Natural killer cell treated with Interleukin-12 subunit alpha and Interleukin-12 subunit beta and Interleukin-15 and Interleukin-18, amount 100 ng/mL, for 72 hours (primary cell): ENCODE data around the gene TMEM54. TPM values are rescaled to one million over a fixed set of nuclear protein-coding genes. Genes with fewer than 3 reads are reported as not detected.
"Not testable (repeated sequence)": the region's sequence is repeated elsewhere in the genome, so short reads cannot be mapped to it uniquely, and the experiment has no call there.

Source experiments
- ATAC-seq, 2 donors: fragments of 150-1000 bp; cut with Tn5 transposase in 1 of 2; sonication (Bioruptor Pico), chemical (Tn5 transposase) in 1 of 2; 2 replicates each; pipeline ENCODE4 v1.10.0; 2021
- DNase-seq: peaks from one replicate; pipeline ENCODE4 v3.0.0; 2022; ENCODE audit warnings: low spot score
- H3K27ac Mint-ChIP-seq, 2 donors: 1 replicate in 1 of 2; 2 replicates in 1 of 2; pipeline ENCODE4 v1.8.0; 2022; ENCODE audit warnings: mixed read lengths in 2 of 2, mild to moderate bottlenecking in 1 of 2, moderate library complexity in 1 of 2
- H3K27me3 Mint-ChIP-seq, 2 donors: 1 replicate in 1 of 2; 2 replicates in 1 of 2; pipeline ENCODE4 v1.8.0; 2022; ENCODE audit warnings: mixed read lengths in 2 of 2
- H3K36me3 Mint-ChIP-seq: one replicate; pipeline ENCODE4 v1.8.0; 2022; ENCODE audit warnings: mixed read lengths
- H3K4me1 Mint-ChIP-seq, 2 donors: 1 replicate in 1 of 2; 2 replicates in 1 of 2; pipeline ENCODE4 v1.8.0; 2022; ENCODE audit warnings: low read depth in 2 of 2, mixed read lengths in 2 of 2, mild to moderate bottlenecking in 1 of 2
- H3K4me3 Mint-ChIP-seq: one replicate; pipeline ENCODE4 v1.8.0; 2022; ENCODE audit warnings: mixed read lengths
- H3K9me3 Mint-ChIP-seq: 2 replicates; pipeline ENCODE4 v1.8.0; 2022; ENCODE audit warnings: mixed read lengths
- total RNA-seq, 2 donors: library from RNA; stranded (reverse); gene quantifications; one replicate each; pipeline ENCODE4 v1.2.3, GENCODE V29; 2022

The TMEM54 gene
- total RNA-seq, 2 donors from 2014 or later, result 2.5 to 5.9 TPM

GRCh38 chr1:32906654-32907053 lies 5.5 kb upstream of the TMEM54 start:
- H3K27ac Mint-ChIP-seq, result no peak overlapping the region
- peaks cover 0 to 1% of the 10 kb centered on the region in 2 donors for H3K4me1 Mint-ChIP-seq
- no peaks in the 10 kb centered on the region for H3K9me3 Mint-ChIP-seq
- ATAC-seq, result no peak
- no peak for DNase-seq
- H3K27me3 Mint-ChIP-seq, result peaks cover 15 to 18% of the 10 kb centered on the region in 2 donors
- H3K36me3 Mint-ChIP-seq, result no peaks in the 10 kb centered on the region
- H3K4me3 Mint-ChIP-seq, result no peak overlapping the region

GRCh38 chr1:32905588-32905987 lies 4.4 kb upstream of the TMEM54 start:
- H3K27me3 Mint-ChIP-seq, result peaks cover 19 to 20% of the 10 kb centered on the region in 2 donors
- not testable (repeated sequence) for H3K4me3 Mint-ChIP-seq, DNase-seq, H3K4me1 Mint-ChIP-seq, H3K27ac Mint-ChIP-seq, H3K36me3 Mint-ChIP-seq, H3K9me3 Mint-ChIP-seq, ATAC-seq

- H3K4me3 Mint-ChIP-seq, result no peak overlapping the region
- H3K36me3 Mint-ChIP-seq, result no peaks in the 10 kb centered on the region
- ATAC-seq (no peak), DNase-seq (no peak)
- H3K4me1 Mint-ChIP-seq, result peaks cover 0 to 5% of the 10 kb centered on the region in 2 donors
- H3K27ac Mint-ChIP-seq, result no peak overlapping the region
- no peaks in the 10 kb centered on the region for H3K9me3 Mint-ChIP-seq
- peaks cover 14 to 19% of the 10 kb centered on the region in 2 donors for H3K27me3 Mint-ChIP-seq
These were observed 3.6 kb upstream of the TMEM54 start for GRCh38 chr1:32904797-32905196.

GRCh38 chr1:32903991-32904785 lies 3.0 kb upstream of the TMEM54 start:
- no peak overlapping the region for H3K4me3 Mint-ChIP-seq
- H3K27ac Mint-ChIP-seq, result no peak overlapping the region
- H3K4me1 Mint-ChIP-seq, result peaks cover 0 to 5% of the 10 kb centered on the region in 2 donors
- H3K9me3 Mint-ChIP-seq, result no peaks in the 10 kb centered on the region
- no peak for ATAC-seq
- no peak for DNase-seq
- no peaks in the 10 kb centered on the region for H3K36me3 Mint-ChIP-seq
- peaks cover 13 to 19% of the 10 kb centered on the region in 2 donors for H3K27me3 Mint-ChIP-seq

GRCh38 chr1:32902535-32902920 lies 1.3 kb upstream of the TMEM54 start:
- peaks cover 0 to 5% of the 10 kb centered on the region in 2 donors for H3K4me1 Mint-ChIP-seq
- ATAC-seq (no peak), DNase-seq (no peak)
- H3K27me3 Mint-ChIP-seq, result peaks cover 13 to 24% of the 10 kb centered on the region in 2 donors
- peak overlapping the region; percentile 72 for H3K4me3 Mint-ChIP-seq
- H3K27ac Mint-ChIP-seq, result no peak overlapping the region
- no peaks in the 10 kb centered on the region for H3K36me3 Mint-ChIP-seq
- no peaks in the 10 kb centered on the region for H3K9me3 Mint-ChIP-seq

DNA sequence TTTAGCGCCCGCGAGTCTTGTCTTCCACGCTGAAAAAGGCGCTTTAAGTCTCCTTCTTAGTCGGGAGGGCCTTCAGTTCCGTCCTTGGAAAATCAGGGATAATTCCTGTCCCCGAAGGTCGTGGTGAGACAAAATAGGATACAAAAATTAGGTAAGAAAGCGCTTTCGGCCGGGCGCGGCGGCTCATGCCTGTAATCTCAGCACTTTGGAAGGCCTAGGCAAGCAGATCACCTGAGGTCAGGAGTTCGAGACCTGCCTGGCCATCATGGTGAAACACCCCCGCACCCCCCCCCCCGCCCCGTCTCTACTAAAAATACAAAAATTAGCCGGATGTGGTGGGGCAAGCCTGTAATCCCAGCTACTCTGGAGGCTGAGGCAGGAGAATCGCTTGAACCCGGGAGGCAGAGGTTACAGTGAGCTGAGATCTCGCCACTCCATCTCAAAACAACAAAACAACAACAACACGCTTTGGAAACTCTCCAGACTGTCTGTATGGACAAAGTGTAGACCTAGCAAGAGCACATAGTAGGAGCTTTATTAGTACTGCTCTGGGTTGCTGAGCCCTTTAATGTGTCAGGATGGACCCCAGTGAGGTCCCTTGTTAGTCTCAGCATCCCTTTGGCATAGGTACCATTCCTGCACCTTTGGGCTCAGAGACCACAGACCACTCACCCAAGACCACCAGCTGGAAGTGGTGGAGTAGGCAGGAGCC lies 790 bp upstream of the TMEM54 start:
- ATAC-seq (no peak), DNase-seq (no peak)
- Mint-ChIP-seq H3K4me1 (peaks cover 0 to 5% of the 10 kb centered on the region in 2 donors), H3K27ac (no peak overlapping the region), H3K4me3 (peak overlapping the region; percentile 72), H3K36me3 (no peaks in the 10 kb centered on the region), H3K27me3 (peaks cover 13 to 25% of the 10 kb centered on the region in 2 donors), H3K9me3 (no peaks in the 10 kb centered on the region)

DNA sequence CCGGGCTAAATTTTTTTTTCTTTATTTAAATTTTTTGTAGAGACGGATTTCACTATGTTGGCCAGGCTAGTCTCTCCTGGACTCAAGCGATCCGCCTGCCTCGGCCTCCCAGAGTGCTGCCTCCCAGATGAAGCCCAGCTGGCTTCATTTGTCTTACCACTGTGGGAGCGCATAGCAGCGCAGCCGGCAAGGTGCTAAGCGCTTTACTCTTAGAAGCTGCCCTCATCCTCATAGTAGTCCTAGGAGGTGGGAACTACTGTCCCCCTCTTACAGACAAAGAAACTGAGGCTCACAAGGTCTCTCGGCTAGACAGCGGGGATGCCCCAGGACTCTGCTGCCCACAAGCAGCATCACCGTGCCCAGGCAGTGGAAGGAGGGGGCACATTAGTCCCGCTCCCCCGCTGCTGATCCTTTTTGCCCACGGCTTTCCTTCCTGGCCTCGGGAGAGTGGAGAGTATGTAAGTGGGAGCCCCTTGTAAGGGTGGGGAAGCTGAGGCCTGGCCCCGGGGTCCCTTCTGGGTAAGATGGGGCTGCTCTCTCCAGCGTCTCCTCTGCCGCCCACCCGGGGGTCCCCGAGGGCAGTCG lies 726 bp downstream of the TMEM54 start:
- ATAC-seq, result no peak
- H3K27me3 Mint-ChIP-seq, result peaks cover 20 to 29% of the 10 kb centered on the region in 2 donors

DNA sequence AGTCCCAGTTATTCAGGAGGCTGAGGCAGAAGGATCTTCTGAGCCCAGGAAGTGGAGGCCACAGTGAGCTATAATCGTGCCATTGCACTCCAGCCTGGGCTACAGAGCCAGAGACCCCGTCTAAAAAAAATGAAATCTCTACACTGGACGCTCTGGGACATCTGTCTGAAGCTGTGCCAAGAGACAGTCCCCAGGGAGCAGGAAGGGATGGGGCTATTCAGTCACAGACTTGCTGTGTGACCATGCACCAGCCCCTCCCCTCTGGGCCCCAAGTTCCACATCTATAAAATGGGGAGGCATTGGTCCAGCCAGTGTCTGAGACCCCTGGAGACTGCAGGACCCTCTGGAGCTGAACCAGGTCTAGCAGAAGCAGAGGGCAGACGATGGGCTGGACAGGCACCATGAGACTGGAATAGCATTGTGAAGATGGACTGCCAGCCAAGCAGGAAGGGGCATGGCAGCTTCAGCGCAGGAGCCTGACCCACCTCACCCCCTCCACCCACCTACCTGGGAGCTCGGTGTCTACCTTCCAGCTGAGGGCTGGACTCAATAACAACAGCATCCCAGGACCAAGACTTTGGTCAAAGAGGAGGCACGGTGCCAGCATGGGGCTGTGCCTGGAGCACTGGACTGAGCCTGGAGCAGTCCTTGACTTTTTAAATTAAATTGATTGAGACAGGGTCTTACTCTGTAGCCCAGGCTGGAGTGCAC lies 1.4 kb downstream of the TMEM54 start:
- ATAC-seq (no peak), DNase-seq (no peak)
- Mint-ChIP-seq H3K9me3 (no peaks in the 10 kb centered on the region), H3K27ac (no peak overlapping the region), H3K4me3 (no peak overlapping the region), H3K36me3 (no peaks in the 10 kb centered on the region), H3K4me1 (peaks cover 0 to 5% of the 10 kb centered on the region in 2 donors), H3K27me3 (peaks cover 20 to 26% of the 10 kb centered on the region in 2 donors)

More for the DNA sequence above, 726 bp downstream of the TMEM54 start:
- Mint-ChIP-seq H3K4me3 (peak overlapping the region; percentile 41), H3K9me3 (no peaks in the 10 kb centered on the region), H3K4me1 (peaks cover 0 to 5% of the 10 kb centered on the region in 2 donors), H3K36me3 (no peaks in the 10 kb centered on the region), H3K27ac (no peak overlapping the region)
- DNase-seq, result no peak

DNA sequence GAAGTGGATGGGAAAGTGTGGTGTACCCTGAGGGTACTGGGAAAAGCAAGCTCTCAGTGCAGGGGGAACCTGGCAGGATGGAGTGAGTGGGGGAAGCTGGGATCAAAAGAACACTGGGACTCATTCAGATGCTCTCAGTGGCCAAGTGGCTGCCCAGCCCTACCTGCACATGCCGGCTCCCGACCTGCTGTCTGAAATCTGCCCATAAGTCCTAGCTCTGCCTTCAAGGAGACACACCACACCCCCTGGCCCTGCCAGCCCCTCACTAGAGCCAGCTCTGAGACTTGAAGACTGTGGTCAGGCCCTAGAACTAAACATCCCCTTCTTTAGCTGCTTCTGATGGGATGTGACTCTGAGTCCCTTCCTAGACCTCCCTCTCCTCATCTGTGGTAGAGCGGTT lies 2.2 kb downstream of the TMEM54 start:
- Mint-ChIP-seq H3K9me3 (no peaks in the 10 kb centered on the region), H3K27ac (no peak overlapping the region), H3K4me3 (no peak overlapping the region), H3K4me1 (peaks cover 0 to 5% of the 10 kb centered on the region in 2 donors), H3K36me3 (no peaks in the 10 kb centered on the region), H3K27me3 (peaks cover 20 to 26% of the 10 kb centered on the region in 2 donors)
- ATAC-seq (no peak), DNase-seq (no peak)

DNA sequence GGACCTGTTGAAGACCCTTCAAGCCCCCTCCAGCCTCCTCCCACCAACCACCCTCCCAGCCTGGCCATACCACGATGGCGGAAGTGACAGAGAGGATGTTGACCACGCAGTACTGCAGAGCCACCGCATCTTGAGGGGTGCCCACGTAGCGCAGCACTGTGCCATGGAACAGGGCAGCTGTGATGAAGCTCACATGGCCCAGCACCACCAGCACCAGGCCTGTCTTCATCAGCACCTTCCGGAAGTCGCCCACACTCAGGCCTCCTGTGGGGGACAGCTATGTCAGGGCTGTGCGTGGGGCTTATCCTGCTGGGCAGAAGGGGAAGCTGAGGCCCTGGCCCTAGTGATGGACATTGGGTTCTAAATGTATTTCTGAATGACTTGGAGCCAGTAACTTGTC lies 3.1 kb downstream of the TMEM54 start:
- peaks cover 20 to 24% of the 10 kb centered on the region in 2 donors for H3K27me3 Mint-ChIP-seq
- no peaks in the 10 kb centered on the region for H3K9me3 Mint-ChIP-seq
- ATAC-seq (no peak), DNase-seq (no peak)
- no peaks in the 10 kb centered on the region for H3K36me3 Mint-ChIP-seq
- H3K4me3 Mint-ChIP-seq, result no peak overlapping the region
- no peak overlapping the region for H3K27ac Mint-ChIP-seq
- H3K4me1 Mint-ChIP-seq, result peaks cover 0 to 5% of the 10 kb centered on the region in 2 donors

GRCh38 chr1:32897082-32898049 lies 3.8 kb downstream of the TMEM54 start:
- H3K27me3 Mint-ChIP-seq, result peaks cover 20 to 22% of the 10 kb centered on the region in 2 donors
- H3K36me3 Mint-ChIP-seq, result no peaks in the 10 kb centered on the region
- H3K4me1 Mint-ChIP-seq, result peaks cover 0 to 7% of the 10 kb centered on the region in 2 donors
- no peaks in the 10 kb centered on the region for H3K9me3 Mint-ChIP-seq
- H3K4me3 Mint-ChIP-seq, result no peak overlapping the region
- no peak overlapping the region for H3K27ac Mint-ChIP-seq
- no peak for DNase-seq
- no peak for ATAC-seq

- DNase-seq (no peak), ATAC-seq (no peak)
- Mint-ChIP-seq H3K4me1 (peaks cover 0 to 10% of the 10 kb centered on the region in 2 donors), H3K4me3 (no peak overlapping the region), H3K27me3 (peaks cover 20 to 26% of the 10 kb centered on the region in 2 donors), H3K36me3 (no peaks in the 10 kb centered on the region), H3K9me3 (no peaks in the 10 kb centered on the region), H3K27ac (no peak overlapping the region)
These were observed 4.7 kb downstream of the TMEM54 start for GRCh38 chr1:32896451-32896850.
